Measurements from ENCODE around the gene PEAK1. TPM values are rescaled to one million over a fixed set of nuclear protein-coding genes. Genes with fewer than 3 reads are reported as not detected.

PEAK1 gene
- total and polyA plus RNA-seq, 3 experiments from 2014 or later, result 2.2 to 26.3 (median 25.1) TPM

GRCh38 chr15:77074350-77074749, 345.6 kb downstream of the PEAK1 start:
- ChIA-PET CTCF (no interaction called here), POLR2A (no interaction called here)
- peaks cover 0 to 5% (median 0%) of the 10 kb centered on the region in 3 donors for H3K36me3 Mint-ChIP-seq
- Histone ChIP-seq H3K27me3 (ENCODE audit: insufficient read depth, low read length, poor library complexity, severe bottlenecking) (no peaks in the 10 kb centered on the region), H3K36me3 (ENCODE audit: insufficient read depth, low read length) (no peaks in the 10 kb centered on the region), H3K4me1 (ENCODE audit: insufficient read depth, low read length) (peaks cover 14% of the 10 kb centered on the region), H3K4me3 (ENCODE audit: low read length) (no peak overlapping the region), H3K27ac (ENCODE audit: low read depth, low read length) (no peak overlapping the region), H3K9me3 (ENCODE audit: low read length) (no peaks in the 10 kb centered on the region)
- H3K27ac Mint-ChIP-seq, result no peak overlapping the region
- peak overlapping the region in 1 of 7 donors; percentile 54 for H3K4me3 Mint-ChIP-seq
- no peak for DNase-seq
- peaks cover 17 to 22% (median 20%) of the 10 kb centered on the region in 3 donors for H3K4me1 Mint-ChIP-seq
- peaks cover 0 to 2% (median 0%) of the 10 kb centered on the region in 5 donors for H3K9me3 Mint-ChIP-seq
- H3K27me3 Mint-ChIP-seq, result peaks cover 4 to 7% of the 10 kb centered on the region in 2 donors

GRCh38 chr15:77071305-77072223, 348.3 kb downstream of the PEAK1 start:
- CTCF ChIA-PET, result interaction anchor here (1.0 kb wide), 1 partner anchor 11 kb away, joined by 3 read pairs; no protein-coding TSS in a partner anchor
- Mint-ChIP-seq H3K4me1 (peaks cover 20 to 37% (median 34%) of the 10 kb centered on the region in 3 donors), H3K27ac (peak overlapping the region in 7 of 8 donors; percentile 54 to 89 (median 81)), H3K27me3 (peaks cover 4 to 8% of the 10 kb centered on the region in 2 donors), H3K36me3 (peaks cover 0 to 5% (median 0%) of the 10 kb centered on the region in 3 donors), H3K4me3 (peak overlapping the region; percentile 80 to 97 (median 84)), H3K9me3 (peaks cover 0 to 2% (median 0%) of the 10 kb centered on the region in 5 donors)
- Histone ChIP-seq H3K4me3 (ENCODE audit: low read length) (peak overlapping the region; percentile 33), H3K27ac (ENCODE audit: low read depth, low read length) (no peak overlapping the region), H3K36me3 (ENCODE audit: insufficient read depth, low read length) (no peaks in the 10 kb centered on the region), H3K9me3 (ENCODE audit: low read length) (no peaks in the 10 kb centered on the region), H3K4me1 (ENCODE audit: insufficient read depth, low read length) (peaks cover 14% of the 10 kb centered on the region), H3K27me3 (ENCODE audit: insufficient read depth, low read length, poor library complexity, severe bottlenecking) (no peaks in the 10 kb centered on the region)
- POLR2A ChIA-PET, result interaction anchor here (0.8 to 1.1 kb wide), 4 partner anchors 11 to 140 kb away, joined by 3 to 7 read pairs (median 4); partner anchors contain the start of gene RCN2
- no peak for DNase-seq

GRCh38 chr15:77070495-77071304, 349.2 kb downstream of the PEAK1 start, which contains the start of gene TSPAN3:
TSS of gene TSPAN3 (minus strand) at chr15:77071109. CDS start at chr15:77070954, 155 bp downstream.
- no peak within 1 kb of the TSS for H3K27ac ChIP-seq (ENCODE audit: low read depth, low read length)
- Mint-ChIP-seq H3K4me3 (peak within 1 kb of the TSS; percentile 80 to 97 (median 85)), H3K27ac (peak within 1 kb of the TSS; percentile 26 to 92 (median 80))

GRCh38 chr15:77070180-77070494, 349.8 kb downstream of the PEAK1 start:
- Histone ChIP-seq H3K27ac (ENCODE audit: low read depth, low read length) (no peak overlapping the region), H3K27me3 (ENCODE audit: insufficient read depth, low read length, poor library complexity, severe bottlenecking) (no peaks in the 10 kb centered on the region), H3K36me3 (ENCODE audit: insufficient read depth, low read length) (no peaks in the 10 kb centered on the region), H3K9me3 (ENCODE audit: low read length) (no peaks in the 10 kb centered on the region), H3K4me3 (ENCODE audit: low read length) (peak overlapping the region; percentile 76), H3K4me1 (ENCODE audit: insufficient read depth, low read length) (peaks cover 14% of the 10 kb centered on the region)
- CTCF ChIA-PET, result no interaction called here
- H3K27ac Mint-ChIP-seq, result peak overlapping the region; percentile 9 to 75 (median 53)
- no peak for DNase-seq
- H3K4me1 Mint-ChIP-seq, result peaks cover 20 to 37% (median 36%) of the 10 kb centered on the region in 3 donors
- peak overlapping the region; percentile 80 to 91 (median 85) for H3K4me3 Mint-ChIP-seq
- peaks cover 0 to 5% (median 0%) of the 10 kb centered on the region in 3 donors for H3K36me3 Mint-ChIP-seq
- POLR2A ChIA-PET, result no interaction called here
- H3K9me3 Mint-ChIP-seq, result peaks cover 0 to 2% (median 0%) of the 10 kb centered on the region in 5 donors
- H3K27me3 Mint-ChIP-seq, result peaks cover 0 to 8% of the 10 kb centered on the region in 2 donors

More at GRCh38 chr15:77070495-77071304, 349.2 kb downstream of the PEAK1 start, which contains the start of gene TSPAN3:
- peaks cover 20 to 37% (median 36%) of the 10 kb centered on the region in 3 donors for H3K4me1 Mint-ChIP-seq
- Histone ChIP-seq H3K36me3 (ENCODE audit: insufficient read depth, low read length) (no peaks in the 10 kb centered on the region), H3K9me3 (ENCODE audit: low read length) (no peaks in the 10 kb centered on the region), H3K27me3 (ENCODE audit: insufficient read depth, low read length, poor library complexity, severe bottlenecking) (no peaks in the 10 kb centered on the region), H3K4me1 (ENCODE audit: insufficient read depth, low read length) (peaks cover 14% of the 10 kb centered on the region), H3K4me3 (ENCODE audit: low read length) (peak within 1 kb of the TSS; percentile 76)
- ChIA-PET POLR2A (interaction anchor here (0.8 to 1.1 kb wide), 4 partner anchors 10 to 139 kb away, joined by 3 to 7 read pairs (median 4); partner anchors contain the start of gene RCN2), CTCF (interaction anchor here (1.0 kb wide), 1 partner anchor 10 kb away, joined by 3 read pairs; no protein-coding TSS in a partner anchor)
- peak; percentile 84 to 94 (median 89) for DNase-seq
- H3K36me3 Mint-ChIP-seq, result peaks cover 0 to 5% (median 0%) of the 10 kb centered on the region in 3 donors
- H3K27me3 Mint-ChIP-seq, result peaks cover 4 to 8% of the 10 kb centered on the region in 2 donors
- H3K9me3 Mint-ChIP-seq, result peaks cover 0 to 2% (median 0%) of the 10 kb centered on the region in 5 donors

- Mint-ChIP-seq H3K4me3 (peak overlapping the region; percentile 80 to 91 (median 85)), H3K4me1 (peaks cover 22 to 37% (median 36%) of the 10 kb centered on the region in 3 donors), H3K9me3 (peaks cover 0 to 2% (median 0%) of the 10 kb centered on the region in 5 donors), H3K27ac (peak overlapping the region; percentile 9 to 92 (median 75)), H3K27me3 (peaks cover 0 to 8% of the 10 kb centered on the region in 2 donors), H3K36me3 (peaks cover 0 to 5% (median 0%) of the 10 kb centered on the region in 3 donors)
- DNase-seq, result peak in 1 of 5 donors; percentile 6
- peak overlapping the region; percentile 76 for H3K4me3 ChIP-seq (ENCODE audit: low read length)
- H3K4me1 ChIP-seq (ENCODE audit: insufficient read depth, low read length), result peaks cover 14% of the 10 kb centered on the region
- H3K27ac ChIP-seq (ENCODE audit: low read depth, low read length), result no peak overlapping the region
- no peaks in the 10 kb centered on the region for H3K27me3 ChIP-seq (ENCODE audit: insufficient read depth, low read length, poor library complexity, severe bottlenecking)
- H3K36me3 ChIP-seq (ENCODE audit: insufficient read depth, low read length), result no peaks in the 10 kb centered on the region
- POLR2A ChIA-PET, result no interaction called here
- CTCF ChIA-PET, result interaction anchor here (0.9 kb wide), 1 partner anchor 13 kb away, joined by 3 read pairs; no protein-coding TSS in a partner anchor
- no peaks in the 10 kb centered on the region for H3K9me3 ChIP-seq (ENCODE audit: low read length)
These were observed 350.3 kb downstream of the PEAK1 start for GRCh38 chr15:77069521-77070121.

- peak overlapping the region in 1 of 7 donors; percentile 91 for H3K4me3 Mint-ChIP-seq
- H3K9me3 Mint-ChIP-seq, result peaks cover 0 to 2% (median 0%) of the 10 kb centered on the region in 5 donors
- CTCF ChIA-PET, result interaction anchor here (1.1 kb wide), 1 partner anchor 23 kb away, joined by 3 read pairs; no protein-coding TSS in a partner anchor
- H3K27ac Mint-ChIP-seq, result peak overlapping the region in 1 of 8 donors; percentile 74
- H3K4me1 ChIP-seq (ENCODE audit: insufficient read depth, low read length), result peaks cover 14% of the 10 kb centered on the region
- no peaks in the 10 kb centered on the region for H3K9me3 ChIP-seq (ENCODE audit: low read length)
- H3K4me1 Mint-ChIP-seq, result peaks cover 22 to 37% (median 36%) of the 10 kb centered on the region in 3 donors
- no peaks in the 10 kb centered on the region for H3K36me3 ChIP-seq (ENCODE audit: insufficient read depth, low read length)
- no peak overlapping the region for H3K4me3 ChIP-seq (ENCODE audit: low read length)
- H3K27me3 ChIP-seq (ENCODE audit: insufficient read depth, low read length, poor library complexity, severe bottlenecking), result no peaks in the 10 kb centered on the region
- peaks cover 0 to 5% (median 0%) of the 10 kb centered on the region in 3 donors for H3K36me3 Mint-ChIP-seq
- POLR2A ChIA-PET, result no interaction called here
- no peak overlapping the region for H3K27ac ChIP-seq (ENCODE audit: low read depth, low read length)
- peaks cover 0 to 5% of the 10 kb centered on the region in 2 donors for H3K27me3 Mint-ChIP-seq
- DNase-seq, result no peak
These were observed 351.3 kb downstream of the PEAK1 start for GRCh38 chr15:77068633-77069032.
